ENCODE measurements around the gene C4BPB. TPM values are rescaled to one million over a fixed set of nuclear protein-coding genes. Genes with fewer than 3 reads are reported as not detected.

Gene C4BPB
- total and polyA plus RNA-seq, 2 of the 8 experiments (the other 6 are each of a cell fraction or from before 2014, with no cell fraction given): not detected

DNA sequence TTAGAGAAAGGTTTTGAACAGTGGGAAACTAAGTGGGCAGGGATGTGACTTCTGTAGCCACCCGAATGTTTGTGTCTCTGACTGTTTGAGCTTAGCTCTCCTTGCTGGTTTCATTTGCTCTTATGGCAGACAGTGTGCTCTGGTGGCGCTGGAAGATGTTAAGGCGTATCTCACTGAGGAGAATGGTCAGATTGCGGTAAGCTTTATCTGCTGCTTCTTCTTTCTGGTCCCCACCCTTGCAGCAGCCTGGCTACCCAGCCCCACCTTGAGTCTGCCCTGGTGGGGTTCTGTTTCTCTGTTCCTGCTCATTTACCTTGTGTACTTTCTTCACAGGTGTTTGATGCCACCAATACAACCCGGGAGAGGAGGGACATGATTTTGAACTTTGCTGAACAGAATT, 25.6 kb upstream of the C4BPB start:
- Histone ChIP-seq H2BK5ac (ENCODE audit: low read depth, low read length) (no peak overlapping the region), H3K27me3 (replicated peaks in 1 of 4; ENCODE audit: control insufficient read depth in 3 of 4, extremely low read depth in 1 of 4, insufficient read depth in 3 of 4, low read length in 3 of 4) (no peaks in the 10 kb centered on the region), H3K14ac (ENCODE audit: insufficient read length) (no peak overlapping the region), H3K4me2 (ENCODE audit: insufficient read depth in 1 of 2, low read depth in 2 of 2, low read length in 2 of 2) (no peak overlapping the region), H3K4me1 (replicated peaks in 1 of 4; ENCODE audit: control insufficient read depth in 3 of 4, insufficient read depth in 4 of 4, low read length in 3 of 4) (peaks cover 0 to 3% (median 1%) of the 10 kb centered on the region in 4 experiments; a peak in 2 of 7 replicates), H4K91ac (replicated peaks; ENCODE audit: insufficient read length, low read length) (no peak overlapping the region), H2BK15ac (ENCODE audit: low read length) (no peak overlapping the region), H3K36me3 (ENCODE audit: control insufficient read depth in 2 of 4, insufficient read depth in 4 of 4, low read length in 3 of 4) (peaks cover 2 to 36% (median 23%) of the 10 kb centered on the region in 4 experiments; a peak in 7 of 8 replicates), H2BK12ac (ENCODE audit: low read depth, low read length) (no peak overlapping the region), H4K20me1 (replicated peaks in 1 of 2; ENCODE audit: control insufficient read depth in 1 of 2, insufficient read depth in 2 of 2, low read length in 2 of 2) (no peaks in the 10 kb centered on the region), H4K8ac (ENCODE audit: extremely low read depth, insufficient read depth, low read length) (no peak overlapping the region), H3K79me1 (ENCODE audit: low read depth, low read length) (no peaks in the 10 kb centered on the region), H3K56ac (replicated peaks; ENCODE audit: insufficient read length, low read depth, low read length) (no peak overlapping the region), H3K4ac (replicated peaks; ENCODE audit: insufficient read length, low read depth, low read length) (no peak overlapping the region), H3K23me2 (ENCODE audit: low read depth, low read length) (no peaks in the 10 kb centered on the region), H3K4me3 (ENCODE audit: extremely low read depth in 1 of 4, insufficient read depth in 2 of 4, low read depth in 3 of 4, low read length in 4 of 4) (no peak overlapping the region), H2AFZ (ENCODE audit: low read length) (no peak overlapping the region), H3K9ac (replicated peaks in 1 of 4; ENCODE audit: extremely low read depth in 1 of 4, low read depth in 3 of 4, low read length in 3 of 4) (no peak overlapping the region), H3K79me2 (ENCODE audit: control insufficient read depth in 1 of 2, insufficient read depth in 2 of 2, low read length in 2 of 2) (no peaks in the 10 kb centered on the region), H2BK20ac (ENCODE audit: low read length) (no peak overlapping the region), H2BK120ac (replicated peaks; ENCODE audit: low read depth, low read length) (no peak overlapping the region), H3K27ac (ENCODE audit: low read depth, low read length) (no peak overlapping the region), H2AK5ac (ENCODE audit: low read depth, low read length) (no peak overlapping the region), H4K5ac (ENCODE audit: insufficient read length, low read depth, low read length) (no peak overlapping the region), H3K18ac (ENCODE audit: extremely low read depth, low read length) (no peak overlapping the region), H3K9me3 (ENCODE audit: insufficient read depth in 2 of 2, low read depth in 1 of 2, low read length in 1 of 2) (no peaks in the 10 kb centered on the region), H3K23ac (ENCODE audit: insufficient read length) (no peak overlapping the region)
- DNase-seq (ENCODE audit: low read depth in 1 of 2, low spot score in 2 of 2): no peak
- FAIRE-seq: no peak
- ChIA-PET POLR2A (ENCODE audit: partially characterized antibody) (no interaction called here), CTCF (ENCODE audit: partially characterized antibody) (no interaction called here)
- 96% methylated on average over 5 of the region's 5 CpGs; no CpG with 5 or more reads in 1 of the 2 experiments for WGBS, 2 experiments (ENCODE audit: extremely low coverage in 1 of 2, insufficient coverage in 1 of 2, insufficient read length in 1 of 2, insufficient replicate concordance in 2 of 2, low coverage in 1 of 2, low lambda C conversion rate in 2 of 2, missing lambda C conversion rate in 1 of 2)
- TF ChIP-seq SP2 (IDR thresholded peaks at IDR 0.05; ENCODE audit: low read length) (no peak), PHF8 (conservative IDR thresholded peaks at IDR 0.05; ENCODE audit: low read depth, low read length) (no peak), RNF2 (IDR thresholded peaks at IDR 0.05; ENCODE audit: borderline replicate concordance, low read depth, low read length, missing control alignments, poor library complexity, severe bottlenecking) (no peak), EGR1 (IDR thresholded peaks at IDR 0.05; ENCODE audit: borderline replicate concordance, low read depth, low read length) (no peak), POLR2A (IDR thresholded peaks at IDR 0.05; ENCODE audit: control extremely low read depth in 1 of 2, low read depth in 2 of 2, low read length in 2 of 2) (no peak), RAD21 (IDR thresholded peaks at IDR 0.05 in 1 of 2, conservative IDR thresholded peaks at IDR 0.05 in 1 of 2; ENCODE audit: low read depth in 2 of 2, low read length in 2 of 2) (no peak), CBX5 (IDR thresholded peaks at IDR 0.05; ENCODE audit: low read depth, low read length) (no peak), MAFK (IDR thresholded peaks at IDR 0.05; ENCODE audit: low read depth, low read length) (no peak), GTF2F1 (IDR thresholded peaks at IDR 0.05; ENCODE audit: borderline replicate concordance, low read depth, low read length) (no peak), HDAC2 (IDR thresholded peaks at IDR 0.05; ENCODE audit: borderline replicate concordance in 1 of 2, low read depth in 2 of 2, low read length in 2 of 2) (no peak), ZNF274 (IDR thresholded peaks at IDR 0.05; ENCODE audit: borderline replicate concordance, extremely low read depth, low read length) (no peak), NRF1 (IDR thresholded peaks at IDR 0.05; ENCODE audit: low read depth, low read length) (no peak), TEAD4 (IDR thresholded peaks at IDR 0.05; ENCODE audit: low read depth, low read length) (no peak)
- TF ChIP-seq, protein P1, sequence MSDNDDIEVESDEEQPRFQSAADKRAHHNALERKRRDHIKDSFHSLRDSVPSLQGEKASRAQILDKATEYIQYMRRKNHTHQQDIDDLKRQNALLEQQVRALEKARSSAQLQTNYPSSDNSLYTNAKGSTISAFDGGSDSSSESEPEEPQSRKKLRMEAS (IDR thresholded peaks at IDR 0.05): no peak

Data from H1 (cell line).